Liver (tissue), 2 donors: ENCODE data around the gene PCDHA6.

ENCODE experiments used
- REST ChIP-seq: IDR thresholded peaks from 2 replicates; pipeline ENCODE4 v1.6.1; 2016; ENCODE audit warnings: antibody characterized with exemption, mild to moderate bottlenecking
- TAF1 ChIP-seq: conservative IDR thresholded peaks from 2 replicates; pipeline ENCODE4 v1.6.1; 2016; ENCODE audit warnings: antibody characterized with exemption, mild to moderate bottlenecking
- ZBTB33 ChIP-seq: IDR thresholded peaks from 2 replicates; pipeline ENCODE4 v1.6.1; 2016; ENCODE audit warnings: antibody characterized with exemption
- donor health status: healthy.

- TF ChIP-seq ZBTB33 = no peak
- TF ChIP-seq TAF1 = no peak
- no peak for TF ChIP-seq REST
These were observed 4.3 kb upstream of the PCDHA6 start for GRCh38 chr5:140823475-140823874.
